HG03066 (cell line): ENCODE measurements around the gene KLK1.
"Not testable (repeated sequence)": the region's sequence is repeated elsewhere in the genome, so short reads cannot be mapped to it uniquely, and the experiment has no call there.

ENCODE experiments used
- ATAC-seq: cut with Tn5 transposase; IDR thresholded peaks from one replicate; pipeline ENCODE4 v1.9.1; 2021; ENCODE audit warnings: low read depth; ENCODE audit not compliant: unreplicated experiment

Gene KLK1

DNA sequence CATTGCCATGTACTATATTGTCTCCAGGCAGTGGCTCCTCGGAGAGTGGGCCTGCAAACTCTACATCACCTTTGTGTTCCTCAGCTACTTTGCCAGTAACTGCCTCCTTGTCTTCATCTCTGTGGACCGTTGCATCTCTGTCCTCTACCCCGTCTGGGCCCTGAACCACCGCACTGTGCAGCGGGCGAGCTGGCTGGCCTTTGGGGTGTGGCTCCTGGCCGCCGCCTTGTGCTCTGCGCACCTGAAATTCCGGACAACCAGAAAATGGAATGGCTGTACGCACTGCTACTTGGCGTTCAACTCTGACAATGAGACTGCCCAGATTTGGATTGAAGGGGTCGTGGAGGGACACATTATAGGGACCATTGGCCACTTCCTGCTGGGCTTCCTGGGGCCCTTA is 52.7 kb downstream of the KLK1 start:
- ATAC-seq, result no peak

DNA sequence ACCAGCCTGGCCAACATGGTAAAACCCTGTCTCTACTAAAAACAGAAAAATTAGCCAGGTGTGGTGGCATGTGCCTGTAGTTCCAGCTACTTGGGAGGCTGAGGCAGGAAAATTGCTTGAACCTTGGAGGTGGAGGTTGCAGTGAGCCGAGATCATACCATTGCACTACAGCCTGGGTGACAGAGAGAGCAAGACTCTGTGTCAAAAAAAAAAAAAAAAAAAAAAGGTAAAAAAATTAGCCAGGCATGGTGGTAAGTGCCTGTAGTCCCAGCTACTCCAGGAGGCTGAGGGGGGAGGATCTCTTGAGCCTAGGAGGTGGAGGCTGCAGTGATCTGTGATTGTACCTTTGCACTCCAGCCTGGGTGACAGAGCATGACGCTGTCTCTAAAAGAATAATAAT is 53.4 kb downstream of the KLK1 start, which contains the start of gene GPR32:
Gene GPR32, plus strand, starts transcription at position 301 of the 400 bp plus-strand sequence. CDS start 137 bp downstream, outside the sequence.
- ATAC-seq, result not testable (repeated sequence)
